Measurements from ENCODE around the gene NSD1.

NSD1 gene

DNA sequence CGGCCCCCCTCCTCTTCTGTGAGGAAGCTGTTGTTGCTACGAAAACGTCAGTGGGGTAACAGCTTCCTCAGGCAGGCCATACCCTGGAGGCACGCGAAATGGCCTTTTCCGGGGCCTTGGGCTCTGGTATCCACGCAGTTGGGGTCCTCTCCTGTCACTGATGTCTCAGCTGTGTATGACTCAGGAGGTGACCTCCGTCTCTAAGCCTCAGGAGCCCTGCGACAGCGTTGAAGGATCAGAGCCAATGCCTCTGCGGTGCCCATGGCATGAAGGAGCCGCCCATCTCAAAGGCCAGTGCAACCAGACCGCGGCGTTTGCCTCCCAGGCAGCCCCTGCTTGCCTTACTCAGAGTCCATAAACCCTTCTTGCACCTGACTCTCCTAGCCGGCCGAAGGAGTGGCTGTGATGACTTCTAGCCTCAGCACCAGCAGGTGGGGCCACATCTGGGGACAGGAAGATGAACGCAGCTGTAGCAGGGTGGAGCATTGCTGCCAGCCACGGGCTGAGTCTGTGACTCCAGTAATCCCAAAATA is 179.1 kb downstream of the NSD1 start:
- DNase-seq = peak; percentile 49
- TF ChIP-seq, protein P1, sequence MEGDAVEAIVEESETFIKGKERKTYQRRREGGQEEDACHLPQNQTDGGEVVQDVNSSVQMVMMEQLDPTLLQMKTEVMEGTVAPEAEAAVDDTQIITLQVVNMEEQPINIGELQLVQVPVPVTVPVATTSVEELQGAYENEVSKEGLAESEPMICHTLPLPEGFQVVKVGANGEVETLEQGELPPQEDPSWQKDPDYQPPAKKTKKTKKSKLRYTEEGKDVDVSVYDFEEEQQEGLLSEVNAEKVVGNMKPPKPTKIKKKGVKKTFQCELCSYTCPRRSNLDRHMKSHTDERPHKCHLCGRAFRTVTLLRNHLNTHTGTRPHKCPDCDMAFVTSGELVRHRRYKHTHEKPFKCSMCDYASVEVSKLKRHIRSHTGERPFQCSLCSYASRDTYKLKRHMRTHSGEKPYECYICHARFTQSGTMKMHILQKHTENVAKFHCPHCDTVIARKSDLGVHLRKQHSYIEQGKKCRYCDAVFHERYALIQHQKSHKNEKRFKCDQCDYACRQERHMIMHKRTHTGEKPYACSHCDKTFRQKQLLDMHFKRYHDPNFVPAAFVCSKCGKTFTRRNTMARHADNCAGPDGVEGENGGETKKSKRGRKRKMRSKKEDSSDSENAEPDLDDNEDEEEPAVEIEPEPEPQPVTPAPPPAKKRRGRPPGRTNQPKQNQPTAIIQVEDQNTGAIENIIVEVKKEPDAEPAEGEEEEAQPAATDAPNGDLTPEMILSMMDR (IDR thresholded peaks at IDR 0.05; ENCODE audit: low read depth, low read length) = no peak
- H3K4me3 ChIP-seq (ENCODE audit: low read depth, low read length) = peak overlapping the region; percentile 78
- H3K4me1 ChIP-seq = peaks cover 6% of the 10 kb centered on the region; the same call in 1 of the 2 replicates
- H3K9me3 ChIP-seq = no peaks in the 10 kb centered on the region
- no peaks in the 10 kb centered on the region for H3K27me3 ChIP-seq
- H3K36me3 ChIP-seq = peaks cover 4% of the 10 kb centered on the region

DNA sequence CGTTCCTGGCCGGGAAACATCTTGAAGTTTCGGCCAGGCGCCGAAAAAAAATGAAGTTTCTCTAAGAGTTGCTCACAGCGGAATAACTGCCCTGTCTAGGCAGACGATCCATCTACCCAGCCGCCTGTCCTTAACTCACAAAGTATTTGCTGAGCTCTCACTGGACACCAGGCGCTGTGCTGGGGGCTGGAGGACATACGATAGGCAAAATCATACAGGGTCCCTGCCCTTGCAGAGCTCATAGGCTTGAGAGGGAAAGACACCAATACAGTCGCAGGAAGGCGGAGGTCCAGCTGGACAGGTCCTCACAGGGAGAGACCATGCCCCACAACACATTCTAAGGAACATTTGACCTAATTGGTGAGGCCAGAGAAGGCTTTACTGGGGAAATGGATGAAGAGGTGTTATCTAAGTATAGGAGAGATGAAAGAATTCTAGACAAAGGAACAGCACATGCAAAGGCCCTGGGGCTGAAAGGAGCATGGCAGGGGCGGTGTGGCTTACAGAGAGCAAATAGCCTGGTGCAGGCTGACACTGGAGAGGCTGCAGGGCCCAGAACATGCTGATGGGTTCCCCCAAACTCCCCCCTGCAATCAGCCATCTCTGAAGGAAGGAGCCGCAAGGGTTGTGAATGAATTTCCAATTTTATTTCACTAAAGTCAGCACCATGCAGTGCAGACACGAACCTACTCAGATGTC is 180.1 kb downstream of the NSD1 start:
- TF ChIP-seq, protein P1 (IDR thresholded peaks at IDR 0.05; ENCODE audit: low read depth, low read length) = no peak
- Histone ChIP-seq H3K9me3 (no peaks in the 10 kb centered on the region), H3K27me3 (no peaks in the 10 kb centered on the region), H3K4me1 (peaks cover 6% of the 10 kb centered on the region; the same call in 1 of the 2 replicates), H3K4me3 (ENCODE audit: low read depth, low read length) (no peak overlapping the region), H3K36me3 (peaks cover 2% of the 10 kb centered on the region; the same call in 1 of the 2 replicates)
- no peak for DNase-seq

DNA sequence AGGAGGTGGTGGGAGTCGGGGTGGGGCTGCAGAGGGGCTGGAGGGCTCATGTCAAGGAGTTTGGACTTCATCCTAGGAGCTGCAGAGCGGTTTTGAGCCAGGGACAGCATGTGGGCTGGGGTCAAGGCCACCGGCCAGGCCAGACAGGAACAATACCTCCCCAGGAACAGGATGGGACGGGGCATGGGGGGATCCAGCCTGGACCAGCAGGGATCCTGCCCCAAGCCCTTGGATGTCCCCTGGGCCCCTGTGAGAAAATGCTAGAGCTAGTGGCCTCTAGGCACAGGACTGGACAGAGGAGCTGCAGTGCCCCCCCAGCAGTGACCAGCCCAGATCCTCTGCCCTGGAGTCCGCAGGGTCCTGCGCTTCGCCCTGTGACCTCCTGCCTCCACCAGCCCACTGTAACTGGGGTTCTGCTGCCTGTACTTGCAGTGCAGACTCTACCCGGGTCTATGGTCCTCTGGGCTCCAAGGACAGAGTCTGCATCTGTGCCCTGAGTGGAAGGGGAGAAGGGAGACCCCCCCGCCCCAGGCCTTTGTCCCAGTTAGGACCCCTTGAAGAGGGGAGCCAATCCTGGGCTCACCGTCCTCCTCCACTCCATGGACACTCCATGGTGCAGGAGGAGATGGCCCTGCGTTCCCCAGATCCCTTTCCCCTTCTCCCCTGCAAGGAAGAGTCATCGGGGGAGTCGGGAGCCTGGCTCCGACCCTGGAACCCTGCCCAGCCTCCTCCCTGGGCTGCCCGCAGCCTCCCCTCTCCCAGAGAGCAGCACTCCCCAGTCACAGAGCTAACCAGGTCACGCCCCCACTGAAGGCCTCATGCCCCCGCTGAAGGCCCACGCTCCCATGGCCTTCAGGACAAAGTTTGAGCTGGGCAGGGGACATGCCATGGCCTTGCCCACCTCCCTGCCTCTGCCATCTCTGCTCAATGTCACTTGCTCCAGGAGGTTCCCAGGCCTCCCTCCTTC is 181.1 kb downstream of the NSD1 start:
- no peak overlapping the region for H3K4me3 ChIP-seq (ENCODE audit: low read depth, low read length)
- peaks cover 6% of the 10 kb centered on the region; the same call in 1 of the 2 replicates for H3K4me1 ChIP-seq
- TF ChIP-seq, protein P1 (IDR thresholded peaks at IDR 0.05; ENCODE audit: low read depth, low read length) = no peak
- H3K9me3 ChIP-seq = no peaks in the 10 kb centered on the region
- H3K36me3 ChIP-seq = no peaks in the 10 kb centered on the region; the same call in 1 of the 2 replicates
- H3K27me3 ChIP-seq = no peaks in the 10 kb centered on the region
- DNase-seq = no peak

DNA sequence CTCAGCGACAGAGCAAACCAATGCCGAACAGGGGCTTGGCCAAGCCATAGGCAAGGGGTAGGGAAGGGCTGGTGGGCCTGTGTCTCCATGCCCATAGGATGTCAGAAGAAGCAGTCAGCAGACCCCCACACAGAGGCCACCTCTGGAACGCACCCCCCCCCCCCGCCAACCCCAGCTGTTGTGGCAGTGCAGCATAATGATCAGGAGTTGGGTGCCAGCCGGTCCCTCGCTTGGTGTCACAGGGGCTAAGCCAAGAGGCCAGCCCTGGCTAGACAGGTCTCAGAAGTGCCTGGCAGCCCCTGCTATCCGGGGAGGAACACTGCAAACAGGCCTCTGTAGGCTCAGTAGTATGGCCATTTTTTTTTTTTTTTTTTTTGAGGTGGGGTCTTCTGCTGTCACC is 181.8 kb downstream of the NSD1 start:
- no peaks in the 10 kb centered on the region for H3K9me3 ChIP-seq
- no peak overlapping the region for H3K4me3 ChIP-seq (ENCODE audit: low read depth, low read length)
- 0 out of 2 replicates have a peak, but pooled peaks cover 3% of the 10 kb centered on the region for H3K36me3 ChIP-seq
- DNase-seq = no peak
- TF ChIP-seq, protein P1 (IDR thresholded peaks at IDR 0.05; ENCODE audit: low read depth, low read length) = no peak
- H3K4me1 ChIP-seq = peaks cover under 1% of the 10 kb centered on the region; the same call in 1 of the 2 replicates
- H3K27me3 ChIP-seq = no peaks in the 10 kb centered on the region

DNA sequence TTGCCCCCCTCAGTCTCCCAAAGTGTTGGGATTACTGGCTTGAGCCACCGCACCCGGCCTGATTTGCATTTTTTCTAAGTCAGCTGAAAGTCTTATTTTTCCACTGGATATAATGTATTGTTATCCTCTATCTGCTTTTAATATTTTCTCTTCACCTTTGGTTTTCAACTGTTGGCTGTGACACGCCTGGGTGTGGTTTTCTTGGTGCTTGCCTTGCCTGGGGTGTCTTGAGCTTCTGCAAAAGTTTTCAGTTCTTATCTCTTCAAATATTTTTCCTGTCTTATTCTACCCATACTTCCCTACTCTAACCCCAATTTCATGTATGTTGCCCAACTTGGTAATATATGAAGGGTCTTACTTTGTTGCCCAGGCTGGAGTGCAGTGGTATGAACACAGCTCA is 182.4 kb downstream of the NSD1 start:
- Histone ChIP-seq H3K9me3 (no peaks in the 10 kb centered on the region), H3K4me1 (no peaks in the 10 kb centered on the region), H3K4me3 (ENCODE audit: low read depth, low read length) (no peak overlapping the region), H3K36me3 (0 out of 2 replicates have a peak, but pooled peaks cover 3% of the 10 kb centered on the region), H3K27me3 (no peaks in the 10 kb centered on the region)
- DNase-seq = no peak
- TF ChIP-seq, protein P1 (IDR thresholded peaks at IDR 0.05; ENCODE audit: low read depth, low read length) = no peak

All from BE2C (cell line).